HepG2 (cell line): ENCODE data around the gene PRPSAP1.

ENCODE experiments used
- KDM4B ChIP-seq: sonication (generic); formaldehyde crosslinking; IDR thresholded peaks from 2 replicates; pipeline ENCODE4 v1.4.0; 2020; ENCODE audit warnings: missing genetic modification reagents
- NFE2L2 ChIP-seq: fragments of 150-350 bp; IDR thresholded peaks from 2 replicates; pipeline ENCODE4 v1.6.1; 2014; ENCODE audit warnings: low read length
- REST ChIP-seq, 2 experiments: IDR thresholded peaks; 2 replicates each; pipeline ENCODE4 v1.6.1; 2011 to 2012; ENCODE audit warnings: low read length in 2 of 2, borderline replicate concordance in 1 of 2, low read depth in 1 of 2, mild to moderate bottlenecking in 1 of 2, moderate library complexity in 1 of 2
- TP53 ChIP-seq: sonication (generic); formaldehyde crosslinking; conservative IDR thresholded peaks from 2 replicates; pipeline ENCODE4 v1.4.0; 2020; ENCODE audit warnings: missing genetic modification reagents
- U2AF2 ChIP-seq: fragments of 200-400 bp; formaldehyde crosslinking; IDR thresholded peaks from 2 replicates; pipeline ENCODE4 v1.6.1; 2017; ENCODE audit warnings: low read depth, mild to moderate bottlenecking, low read length
- ZNF7 ChIP-seq: IDR thresholded peaks from 2 replicates; pipeline ENCODE4 v1.6.1; 2016; ENCODE audit warnings: missing biosample characterization, missing genetic modification reagents

DNA sequence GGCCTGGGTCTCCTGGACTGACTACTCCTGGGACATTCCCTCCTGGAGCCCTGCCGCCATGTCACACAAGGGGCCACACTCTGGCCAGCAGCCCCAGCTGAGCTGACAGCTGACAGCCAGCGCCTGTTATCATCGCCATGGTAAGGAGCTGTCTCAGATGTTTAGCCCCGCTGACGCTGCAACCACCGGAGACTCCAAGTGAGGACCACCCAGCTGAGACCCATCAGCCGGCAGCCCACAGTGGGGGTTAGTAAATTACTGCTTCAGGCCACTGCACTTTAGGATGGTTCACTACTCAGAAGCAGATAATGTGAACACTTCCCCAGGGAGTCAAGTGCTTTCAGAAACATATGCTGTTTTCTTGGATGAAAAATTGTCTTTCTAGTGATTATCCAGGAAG is 16.1 kb upstream of the PRPSAP1 start:
- TF ChIP-seq ZNF7 (CRISPR knock-in tag) = no peak
- TF ChIP-seq NFE2L2 = no peak
- no peak for TF ChIP-seq KDM4B (CRISPR knock-in tag)
- no peak for TF ChIP-seq REST (IDR thresholded peaks at IDR 0.05; ENCODE audit: borderline replicate concordance in 1 of 2, low read depth in 1 of 2, low read length in 2 of 2)
- TF ChIP-seq U2AF2 = no peak
- TF ChIP-seq TP53 (CRISPR knock-in tag) = no peak
